Measurements from ENCODE around the gene NPLOC4. TPM values are rescaled to one million over a fixed set of nuclear protein-coding genes. Genes with fewer than 3 reads are reported as not detected.

NPLOC4 gene
- total RNA-seq, 2 experiments from 2014 or later, result 75.9 to 87.7 TPM

GRCh38 chr17:81652906-81653771, 16.2 kb upstream of the NPLOC4 start:
- POLR2A ChIA-PET, result interaction anchor here (1.0 to 1.4 kb wide), 4 partner anchors 10 to 120 kb away, joined by 3 to 5 read pairs (median 5); partner anchors contain the start of genes CCDC137 and OXLD1
- H3K27ac Mint-ChIP-seq, result peak overlapping the region; percentile 85
- no peak for TF ChIP-seq CTCF (IDR thresholded peaks at IDR 0.05)

GRCh38 chr17:81651692-81652091, 14.8 kb upstream of the NPLOC4 start:
- H3K36me3 Mint-ChIP-seq (ENCODE audit: low read depth), result peaks cover 2% of the 10 kb centered on the region
- POLR2A ChIA-PET, result no interaction called here
- CTCF ChIA-PET, result no interaction called here
- H3K27ac Mint-ChIP-seq, result no peak overlapping the region
- DNase-seq (no peak), ATAC-seq (no peak)
- TF ChIP-seq CTCF (IDR thresholded peaks at IDR 0.05), result no peak
- peaks cover 17% of the 10 kb centered on the region for H3K27me3 Mint-ChIP-seq
- peaks cover 13% of the 10 kb centered on the region for H3K4me1 Mint-ChIP-seq (ENCODE audit: low read depth)
- H3K9me3 Mint-ChIP-seq, result no peaks in the 10 kb centered on the region
- no peak overlapping the region for H3K4me3 Mint-ChIP-seq
- intact Hi-C loops (cut with micrococcal nuclease), result no loop called here

More at GRCh38 chr17:81652906-81653771, 16.2 kb upstream of the NPLOC4 start:
- intact Hi-C loops (cut with micrococcal nuclease), result no loop called here
- ATAC-seq, result peak; percentile 88
- Mint-ChIP-seq H3K36me3 (ENCODE audit: low read depth) (peaks cover 2% of the 10 kb centered on the region), H3K4me3 (peak overlapping the region; percentile 80), H3K27me3 (peaks cover 11% of the 10 kb centered on the region), H3K4me1 (ENCODE audit: low read depth) (peaks cover 16% of the 10 kb centered on the region), H3K9me3 (no peaks in the 10 kb centered on the region)
- DNase-seq, result peak; percentile 73
- CTCF ChIA-PET, result interaction anchor here (1.4 kb wide), 1 partner anchor 100 kb away, joined by 3 read pairs; no protein-coding TSS in a partner anchor

DNA sequence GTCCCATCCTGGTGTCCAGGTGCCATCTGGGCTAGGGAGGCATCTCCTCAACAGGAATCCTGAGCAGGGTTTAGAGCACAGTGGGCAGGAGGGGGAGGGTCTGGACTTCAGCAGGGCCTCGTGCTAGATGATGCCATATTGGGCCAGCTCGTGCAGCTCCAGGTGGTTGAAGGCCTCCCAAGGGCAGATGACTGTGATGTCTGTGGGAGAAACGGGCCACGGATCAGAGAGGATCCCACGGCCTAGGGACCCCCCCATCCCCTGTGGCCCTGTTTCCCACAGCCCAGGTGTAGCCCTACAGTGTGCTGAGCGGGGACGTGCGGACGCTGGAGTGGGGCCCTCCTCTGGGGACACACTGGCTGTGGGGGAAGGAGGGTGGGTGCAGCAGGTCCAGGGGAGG, 14.0 kb upstream of the NPLOC4 start:
- Mint-ChIP-seq H3K27me3 (peaks cover 17% of the 10 kb centered on the region), H3K36me3 (ENCODE audit: low read depth) (peaks cover 2% of the 10 kb centered on the region), H3K4me1 (ENCODE audit: low read depth) (peaks cover 13% of the 10 kb centered on the region), H3K4me3 (no peak overlapping the region), H3K27ac (no peak overlapping the region), H3K9me3 (no peaks in the 10 kb centered on the region)
- ChIA-PET POLR2A (interaction anchor here (0.6 kb wide), 1 partner anchor 20 kb away, joined by 3 read pairs; no protein-coding TSS in a partner anchor), CTCF (no interaction called here)
- TF ChIP-seq CTCF (IDR thresholded peaks at IDR 0.05), result no peak
- DNase-seq, result no peak
- no peak for ATAC-seq
- intact Hi-C loops (cut with micrococcal nuclease), result no loop called here

DNA sequence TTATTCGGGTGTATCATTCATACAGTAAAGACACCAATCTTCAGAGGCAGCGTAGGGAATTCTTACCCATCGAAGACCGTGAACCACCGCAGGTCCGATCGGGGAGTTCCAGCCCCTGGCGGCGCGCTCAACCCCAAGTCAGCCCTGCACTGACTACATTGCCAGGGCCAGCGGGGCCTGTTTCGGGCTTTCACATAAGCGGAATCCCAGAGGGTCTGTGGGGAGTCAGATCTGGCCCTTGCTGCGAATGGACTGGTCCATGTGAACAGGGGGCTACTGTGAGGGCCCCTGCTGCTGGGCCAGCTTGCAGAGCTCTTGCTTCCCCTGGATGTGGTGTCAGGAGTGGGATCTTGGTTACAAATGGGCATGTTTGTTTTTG, 11.8 kb upstream of the NPLOC4 start:
- peaks cover 7% of the 10 kb centered on the region for H3K4me1 Mint-ChIP-seq (ENCODE audit: low read depth)

More for the DNA sequence above, 11.8 kb upstream of the NPLOC4 start:
- TF ChIP-seq CTCF (IDR thresholded peaks at IDR 0.05), result no peak
- H3K9me3 Mint-ChIP-seq, result no peaks in the 10 kb centered on the region
- DNase-seq, result no peak
- H3K36me3 Mint-ChIP-seq (ENCODE audit: low read depth), result peaks cover 2% of the 10 kb centered on the region
- H3K27ac Mint-ChIP-seq, result no peak overlapping the region
- H3K4me3 Mint-ChIP-seq, result no peak overlapping the region
- ChIA-PET POLR2A (interaction anchor here (0.7 to 1.0 kb wide), 2 partner anchors 19 to 36 kb away, joined by 5 to 6 read pairs; no protein-coding TSS in a partner anchor), CTCF (no interaction called here)
- intact Hi-C loops (cut with micrococcal nuclease), result no loop called here
- ATAC-seq, result no peak
- H3K27me3 Mint-ChIP-seq, result peaks cover 17% of the 10 kb centered on the region

All from activated CD8-positive, alpha-beta T cell treated with anti-CD3 and anti-CD28 coated beads for 36 hours (primary cell).